ENCODE measurements around the gene DSCAML1.

Gene DSCAML1

GRCh38 chr11:117559698-117560097, 237.3 kb downstream of the DSCAML1 start:
- no peak for TF ChIP-seq CTCF (IDR thresholded peaks at IDR 0.05; ENCODE audit: insufficient read depth, low read length, missing control alignments)
- DNase-seq (ENCODE audit: low read depth, low spot score): no peak
- POLR2A ChIA-PET: no interaction called here
- CTCF ChIA-PET: no interaction called here
- H3K4me3 ChIP-seq (ENCODE audit: low read depth, low read length): no peak overlapping the region

DNA sequence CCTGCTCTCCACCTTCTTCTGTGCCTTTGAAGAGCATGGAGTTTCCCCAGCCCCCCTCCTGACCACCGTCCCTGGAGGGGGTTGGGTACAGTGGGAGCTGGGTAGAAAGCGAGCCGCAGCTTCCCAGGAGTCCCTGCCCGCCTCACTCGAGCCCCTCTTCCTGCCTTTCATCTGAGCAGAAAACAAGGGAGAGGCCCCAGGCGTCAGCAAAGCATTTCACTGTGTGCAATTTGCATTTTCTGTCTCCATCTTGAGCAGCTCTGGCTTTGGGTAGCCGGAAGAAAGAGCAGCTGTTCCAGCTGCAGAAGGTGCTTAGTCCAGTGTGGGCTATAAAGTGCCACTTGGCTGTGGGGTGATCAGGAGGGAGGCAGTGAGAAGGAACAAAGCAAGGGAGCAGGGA, 239.7 kb downstream of the DSCAML1 start:
- no peak for TF ChIP-seq CTCF (IDR thresholded peaks at IDR 0.05; ENCODE audit: insufficient read depth, low read length, missing control alignments)
- no peak for DNase-seq (ENCODE audit: low read depth, low spot score)
- no peak overlapping the region for H3K4me3 ChIP-seq (ENCODE audit: low read depth, low read length)
- ChIA-PET POLR2A (no interaction called here), CTCF (no interaction called here)

DNA sequence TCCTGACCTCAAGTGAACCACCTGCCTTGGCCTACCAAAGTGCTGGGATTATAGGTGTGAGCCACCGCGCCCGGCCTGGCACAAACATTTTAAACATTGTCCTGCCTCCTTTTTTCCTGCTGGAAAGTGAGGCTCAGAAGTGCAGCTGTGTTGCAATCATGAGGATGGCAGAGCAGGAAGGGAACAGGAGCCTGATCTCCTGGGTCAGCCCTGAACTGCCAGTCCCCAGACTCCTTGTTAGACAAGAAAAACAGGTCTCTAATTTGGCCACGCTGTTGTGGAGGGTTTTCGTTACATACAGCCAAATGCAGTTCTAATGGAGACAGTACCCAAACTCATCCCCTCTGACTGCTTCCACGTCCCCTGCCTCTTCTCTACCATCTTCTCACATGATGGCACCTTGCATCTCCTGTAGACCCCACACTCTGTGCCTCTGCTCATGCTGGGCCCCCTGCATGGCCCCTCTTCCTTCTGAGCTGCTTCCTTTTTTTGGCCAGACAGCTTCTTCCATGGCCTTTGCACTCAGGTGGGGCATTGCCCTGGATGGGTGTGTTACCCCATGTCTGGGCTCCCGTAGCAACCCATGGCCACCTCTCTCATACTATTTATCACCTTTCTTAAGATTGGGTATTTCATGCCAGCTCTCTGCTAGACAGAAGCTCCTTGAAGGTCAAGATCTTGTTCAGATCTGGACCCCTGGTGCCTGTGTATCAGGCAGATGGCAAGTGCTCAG, 242.2 kb downstream of the DSCAML1 start:
- TF ChIP-seq CTCF (IDR thresholded peaks at IDR 0.05; ENCODE audit: insufficient read depth, low read length, missing control alignments): no peak
- DNase-seq (ENCODE audit: low read depth, low spot score): no peak
- ChIA-PET CTCF (no interaction called here), POLR2A (no interaction called here)
- no peak overlapping the region for H3K4me3 ChIP-seq (ENCODE audit: low read depth, low read length)

DNA sequence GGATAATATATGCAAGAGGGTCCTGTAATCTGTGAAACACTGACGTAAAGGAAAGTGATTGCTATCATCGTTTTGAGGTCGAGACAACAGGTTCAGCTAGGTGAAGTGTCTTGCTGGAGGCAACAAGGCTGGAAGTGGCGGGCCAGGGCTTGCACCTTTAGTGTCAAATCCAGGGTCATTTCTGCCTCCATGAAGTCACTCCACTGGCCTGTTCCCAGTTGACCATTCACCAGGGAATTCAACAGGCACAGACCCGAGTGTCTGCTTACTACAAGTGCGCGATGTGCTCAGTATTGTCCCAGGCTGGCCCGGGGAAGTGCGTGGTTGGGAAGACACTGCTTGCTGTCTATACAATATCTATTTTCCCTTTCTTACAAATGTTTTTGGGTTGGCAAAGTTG, 244.4 kb downstream of the DSCAML1 start:
- no peak overlapping the region for H3K4me3 ChIP-seq (ENCODE audit: low read depth, low read length)
- POLR2A ChIA-PET: no interaction called here
- DNase-seq (ENCODE audit: low read depth, low spot score): no peak
- CTCF ChIA-PET: no interaction called here
- TF ChIP-seq CTCF (IDR thresholded peaks at IDR 0.05; ENCODE audit: insufficient read depth, low read length, missing control alignments): no peak

- ChIA-PET CTCF (no interaction called here), POLR2A (no interaction called here)
- no peak for TF ChIP-seq CTCF (IDR thresholded peaks at IDR 0.05; ENCODE audit: insufficient read depth, low read length, missing control alignments)
- DNase-seq (ENCODE audit: low read depth, low spot score): no peak
- no peak overlapping the region for H3K4me3 ChIP-seq (ENCODE audit: low read depth, low read length)
These were observed 245.2 kb downstream of the DSCAML1 start for GRCh38 chr11:117551761-117552343.

DNA sequence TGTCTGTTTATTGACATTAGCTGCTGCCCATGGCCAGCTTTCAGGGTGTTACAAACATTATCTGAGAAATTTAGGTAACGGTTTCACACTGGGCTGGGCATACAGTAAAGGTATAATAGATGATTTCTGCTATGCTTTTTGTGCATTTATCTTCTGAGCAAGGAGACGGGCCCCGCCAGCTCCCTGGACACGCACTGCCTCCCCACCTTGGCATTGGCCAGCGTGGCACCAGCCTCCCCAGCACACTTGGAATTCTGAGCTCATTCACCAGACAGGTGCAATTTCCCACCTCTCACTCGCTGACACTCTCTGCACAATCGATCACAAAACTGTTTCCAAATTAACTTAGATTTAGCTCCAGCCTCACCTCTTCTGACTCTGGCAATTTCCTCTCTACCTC, 246.6 kb downstream of the DSCAML1 start:
- CTCF ChIA-PET: no interaction called here
- POLR2A ChIA-PET: no interaction called here
- no peak for DNase-seq (ENCODE audit: low read depth, low spot score)
- H3K4me3 ChIP-seq (ENCODE audit: low read depth, low read length): no peak overlapping the region
- no peak for TF ChIP-seq CTCF (IDR thresholded peaks at IDR 0.05; ENCODE audit: insufficient read depth, low read length, missing control alignments)
